ENCODE results near the gene SUGCT.

DNA sequence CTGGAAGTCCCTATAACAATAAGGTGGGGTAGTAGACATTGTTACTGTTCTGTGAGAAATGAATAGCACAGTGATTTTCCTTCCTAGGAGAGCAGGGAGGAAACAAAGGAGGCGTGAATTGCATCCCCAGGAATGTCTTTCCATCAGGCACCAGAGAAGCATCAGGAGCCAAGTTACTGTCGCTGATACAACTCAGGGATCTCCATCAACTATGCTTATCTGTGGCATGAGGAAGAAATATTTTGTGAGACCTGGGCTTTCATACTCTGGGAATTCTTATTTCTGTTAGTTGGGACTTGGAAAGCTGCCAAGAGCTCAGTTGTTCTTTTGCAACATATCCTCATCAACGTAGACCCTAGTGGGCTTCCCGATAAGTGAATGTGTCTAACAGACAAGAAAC is 622.3 kb downstream of the SUGCT start:
- TF ChIP-seq, protein P1, sequence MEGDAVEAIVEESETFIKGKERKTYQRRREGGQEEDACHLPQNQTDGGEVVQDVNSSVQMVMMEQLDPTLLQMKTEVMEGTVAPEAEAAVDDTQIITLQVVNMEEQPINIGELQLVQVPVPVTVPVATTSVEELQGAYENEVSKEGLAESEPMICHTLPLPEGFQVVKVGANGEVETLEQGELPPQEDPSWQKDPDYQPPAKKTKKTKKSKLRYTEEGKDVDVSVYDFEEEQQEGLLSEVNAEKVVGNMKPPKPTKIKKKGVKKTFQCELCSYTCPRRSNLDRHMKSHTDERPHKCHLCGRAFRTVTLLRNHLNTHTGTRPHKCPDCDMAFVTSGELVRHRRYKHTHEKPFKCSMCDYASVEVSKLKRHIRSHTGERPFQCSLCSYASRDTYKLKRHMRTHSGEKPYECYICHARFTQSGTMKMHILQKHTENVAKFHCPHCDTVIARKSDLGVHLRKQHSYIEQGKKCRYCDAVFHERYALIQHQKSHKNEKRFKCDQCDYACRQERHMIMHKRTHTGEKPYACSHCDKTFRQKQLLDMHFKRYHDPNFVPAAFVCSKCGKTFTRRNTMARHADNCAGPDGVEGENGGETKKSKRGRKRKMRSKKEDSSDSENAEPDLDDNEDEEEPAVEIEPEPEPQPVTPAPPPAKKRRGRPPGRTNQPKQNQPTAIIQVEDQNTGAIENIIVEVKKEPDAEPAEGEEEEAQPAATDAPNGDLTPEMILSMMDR (IDR thresholded peaks at IDR 0.05; ENCODE audit: low read depth, low read length), result no peak
- TF ChIP-seq MAX (IDR thresholded peaks at IDR 0.05; ENCODE audit: low read depth, low read length) (no peak), MYC (IDR thresholded peaks at IDR 0.05; ENCODE audit: low read depth, low read length) (no peak)
